Trophoblast cell (in vitro differentiated cells and primary cell): ENCODE results near the gene FGFR2.

Experiments
- DNase-seq, 2 donors: peaks; one replicate each; pipeline ENCODE4 v3.0.0-alpha.2; 2016
- H2AFZ ChIP-seq: 2 replicates; pipeline ENCODE4 v1.6.1; 2013; ENCODE audit warnings: low read length, moderate library complexity, mild to moderate bottlenecking; ENCODE audit not compliant: insufficient read depth, poor library complexity
- H2AK5ac ChIP-seq: 2 replicates; pipeline ENCODE4 v1.6.1; 2013; ENCODE audit warnings: mild to moderate bottlenecking, low read length
- H2BK120ac ChIP-seq: 2 replicates; pipeline ENCODE4 v1.6.1; 2013; ENCODE audit warnings: low read length, mild to moderate bottlenecking, moderate library complexity; ENCODE audit not compliant: insufficient read depth, poor library complexity
- H2BK12ac ChIP-seq: 2 replicates; pipeline ENCODE4 v1.6.1; 2013; ENCODE audit warnings: mild to moderate bottlenecking, low read length, moderate library complexity
- H2BK5ac ChIP-seq: 2 replicates; pipeline ENCODE4 v1.6.1; 2013; ENCODE audit warnings: low read length, low read depth, moderate library complexity, mild to moderate bottlenecking; ENCODE audit not compliant: poor library complexity
- H3K14ac ChIP-seq: 2 replicates; pipeline ENCODE4 v1.6.1; 2013; ENCODE audit warnings: mild to moderate bottlenecking, low read length
- H3K18ac ChIP-seq: 2 replicates; pipeline ENCODE4 v1.6.1; 2013; ENCODE audit warnings: mild to moderate bottlenecking, low read length
- H3K23ac ChIP-seq: 2 replicates; pipeline ENCODE4 v1.6.1; 2013; ENCODE audit warnings: low read length
- H3K27ac ChIP-seq: 2 replicates; pipeline ENCODE4 v1.5.1; 2013; ENCODE audit warnings: low read depth, mild to moderate bottlenecking, inconsistent platforms, low read length, moderate library complexity
- H3K27me3 ChIP-seq: 2 replicates; pipeline ENCODE4 v1.6.1; 2013; ENCODE audit warnings: inconsistent platforms, mild to moderate bottlenecking, low read length, moderate library complexity; ENCODE audit not compliant: insufficient read depth
- H3K36me3 ChIP-seq, 2 experiments: 1 replicate in 1 of 2; 2 replicates in 1 of 2; pipeline ENCODE4 v1.6.1; 2013; ENCODE audit warnings: low read length in 2 of 2, mild to moderate bottlenecking in 2 of 2, moderate library complexity in 1 of 2; ENCODE audit not compliant: insufficient read depth in 2 of 2, control insufficient read depth in 1 of 2
- H3K4ac ChIP-seq: 2 replicates; pipeline ENCODE4 v1.6.1; 2013; ENCODE audit warnings: low read depth, mild to moderate bottlenecking, low read length, moderate library complexity
- H3K4me1 ChIP-seq, 2 experiments: 1 replicate in 1 of 2; 2 replicates in 1 of 2; pipeline ENCODE4 v1.6.1; 2013; ENCODE audit warnings: low read length in 2 of 2, mild to moderate bottlenecking in 2 of 2, moderate library complexity in 1 of 2; ENCODE audit not compliant: insufficient read depth in 2 of 2, control insufficient read depth in 1 of 2
- H3K4me2 ChIP-seq: 2 replicates; pipeline ENCODE4 v1.6.1; 2013; ENCODE audit warnings: inconsistent platforms, mild to moderate bottlenecking, low read length, moderate library complexity
- H3K4me3 ChIP-seq: 2 replicates; pipeline ENCODE4 v1.5.1; 2013; ENCODE audit warnings: mild to moderate bottlenecking, low read depth, low read length, inconsistent platforms
- H3K79me1 ChIP-seq: one replicate; pipeline ENCODE4 v1.6.1; 2013; ENCODE audit warnings: low read length
- H3K79me2 ChIP-seq: 2 replicates; pipeline ENCODE4 v1.6.1; 2013; ENCODE audit warnings: low read length, mild to moderate bottlenecking; ENCODE audit not compliant: control insufficient read depth, insufficient read depth, poor library complexity
- H3K9ac ChIP-seq: 2 replicates; pipeline ENCODE4 v1.6.1; 2013; ENCODE audit warnings: mild to moderate bottlenecking, low read length
- H3K9me3 ChIP-seq: 2 replicates; pipeline ENCODE4 v1.6.1; 2013; ENCODE audit warnings: low read depth, mild to moderate bottlenecking, control low read depth, inconsistent platforms, low read length; ENCODE audit not compliant: insufficient read depth
- H4K12ac ChIP-seq: 2 replicates; pipeline ENCODE4 v1.6.1; 2013; ENCODE audit warnings: low read depth, mild to moderate bottlenecking, low read length, moderate library complexity
- H4K8ac ChIP-seq: 2 replicates; pipeline ENCODE4 v1.6.1; 2013; ENCODE audit warnings: low read depth, mild to moderate bottlenecking, low read length, moderate library complexity
- H4K91ac ChIP-seq: one replicate; pipeline ENCODE4 v1.6.1; 2013; ENCODE audit warnings: low read depth, mild to moderate bottlenecking, low read length, moderate library complexity
- WGBS: extraction: QIAGEN DNeasy Blood & Tissue Kit; methylation state at CpG from one replicate; pipeline ENCODE4 v1.1.7; 2013; ENCODE audit warnings: missing lambda C conversion rate; ENCODE audit not compliant: insufficient read length, insufficient coverage; ENCODE audit errors: extremely low coverage; 5-methylcytosine and 5-hydroxymethylcytosine counted together

Gene FGFR2

DNA sequence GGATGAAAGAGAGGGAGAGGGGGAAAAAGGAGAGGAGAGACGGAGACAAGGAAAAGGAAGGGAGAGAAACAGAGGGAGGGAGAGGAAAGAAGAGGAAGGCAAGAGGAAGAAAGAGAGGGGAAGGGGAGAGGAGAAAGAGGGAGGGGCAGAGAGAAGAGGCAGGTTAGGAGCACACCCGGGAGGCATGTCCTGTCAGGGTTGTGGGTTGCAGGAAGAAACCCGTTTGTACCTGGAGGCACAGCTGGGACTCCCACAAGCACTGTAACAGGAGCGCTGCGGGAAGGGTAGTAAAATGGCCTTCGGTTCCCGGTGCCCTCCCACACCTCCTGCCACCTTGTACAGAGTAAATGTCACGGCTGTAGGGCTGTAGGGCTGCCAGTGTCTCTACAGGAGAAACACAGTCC is 24.7 kb downstream of the FGFR2 start:
- Histone ChIP-seq H3K36me3 (peaks cover 0 to 3% of the 10 kb centered on the region in 2 experiments), H3K18ac (peak overlapping the region; percentile 7), H3K79me1 (peaks cover 8% of the 10 kb centered on the region), H3K23ac (no peak overlapping the region), H3K4me2 (no peak overlapping the region), H3K14ac (peak overlapping the region; percentile 6), H4K8ac (no peak overlapping the region), H3K4ac (peak overlapping the region; percentile 22), H3K27me3 (no peaks in the 10 kb centered on the region), H2BK120ac (no peak overlapping the region), H2AFZ (no peak overlapping the region), H3K79me2 (peaks cover 3% of the 10 kb centered on the region), H4K91ac (no peak overlapping the region), H2BK5ac (no peak overlapping the region), H3K9me3 (no peaks in the 10 kb centered on the region), H2AK5ac (no peak overlapping the region), H2BK12ac (peak overlapping the region; percentile 26), H3K4me3 (no peak overlapping the region), H4K12ac (no peak overlapping the region), H3K4me1 (peaks cover 27 to 36% of the 10 kb centered on the region in 2 experiments), H3K27ac (no peak overlapping the region), H3K9ac (no peak overlapping the region)
- DNase-seq = no peak
- WGBS = no CpG with 5 or more reads among the region's 8 CpGs

DNA sequence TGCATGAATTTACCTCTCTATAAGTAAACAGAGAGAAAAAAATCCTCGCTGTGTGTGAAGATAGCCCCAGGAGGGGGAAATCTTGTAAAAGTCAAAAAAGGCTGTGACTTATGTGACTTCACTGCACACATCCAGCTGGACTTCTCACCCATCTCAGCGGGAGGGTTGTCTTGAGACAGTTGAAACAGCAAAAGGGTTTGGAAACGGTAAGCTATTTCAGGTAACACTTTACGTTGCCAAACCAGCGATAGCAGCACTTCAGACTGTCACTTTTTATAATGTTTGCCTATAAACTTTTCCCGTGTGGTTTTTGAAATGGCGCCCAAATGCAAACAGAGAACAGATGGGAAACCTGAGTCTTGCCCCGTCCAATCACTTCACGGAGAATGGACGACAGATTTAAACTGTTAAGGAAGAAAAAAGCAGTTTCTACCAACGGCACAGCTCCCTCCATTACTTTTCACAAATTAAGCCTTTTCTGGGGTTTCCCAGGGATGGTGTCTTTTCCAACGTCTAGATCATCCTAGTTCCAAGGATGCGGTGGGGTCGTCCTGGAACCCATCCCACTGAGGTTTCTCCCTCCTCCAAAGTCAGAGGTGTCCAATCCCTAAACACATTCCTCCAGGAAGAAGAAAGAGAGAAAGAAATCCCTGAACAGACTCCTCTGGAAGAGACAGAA is 25.2 kb downstream of the FGFR2 start:
- no peak overlapping the region for H3K4me3 ChIP-seq
- no peak overlapping the region for H3K18ac ChIP-seq

DNA sequence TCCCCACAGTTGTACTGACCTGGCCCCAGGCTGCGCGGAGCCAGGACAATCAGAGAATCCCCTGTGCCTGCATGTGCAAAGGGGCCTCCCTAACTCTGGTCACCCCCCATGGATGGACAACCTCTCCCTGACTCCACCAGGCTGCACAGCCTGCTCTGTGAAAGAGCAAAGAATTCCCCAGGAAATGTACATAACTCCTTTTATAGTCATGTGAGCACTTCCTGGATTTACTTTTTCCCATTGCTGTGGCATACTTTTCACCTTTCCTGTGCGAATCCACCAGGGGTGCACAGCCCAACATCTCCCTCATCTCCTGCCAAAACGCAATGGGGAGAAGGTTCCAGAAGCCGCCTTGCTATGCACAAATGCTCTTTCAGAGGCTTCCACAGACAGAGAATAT is 27.9 kb downstream of the FGFR2 start:
- no peak overlapping the region for H3K9ac ChIP-seq
- H2AFZ ChIP-seq = no peak overlapping the region
- no peaks in the 10 kb centered on the region for H3K27me3 ChIP-seq
- H3K9me3 ChIP-seq = peaks cover 3% of the 10 kb centered on the region
- no peak for DNase-seq
- H4K12ac ChIP-seq = peak overlapping the region; percentile 37
- peak overlapping the region; percentile 88 for H3K18ac ChIP-seq
- peak overlapping the region; percentile 28 for H3K14ac ChIP-seq
- H3K4ac ChIP-seq = peak overlapping the region; percentile 91
- no peak overlapping the region for H3K4me2 ChIP-seq
- H2BK12ac ChIP-seq = no peak overlapping the region
- no peak overlapping the region for H3K23ac ChIP-seq
- H3K79me1 ChIP-seq = peaks cover 5% of the 10 kb centered on the region
- no peak overlapping the region for H4K91ac ChIP-seq
- H3K79me2 ChIP-seq = peaks cover 9% of the 10 kb centered on the region
- H3K4me1 ChIP-seq = peaks cover 15 to 23% of the 10 kb centered on the region in 2 experiments
- H3K4me3 ChIP-seq = no peak overlapping the region
- H2BK5ac ChIP-seq = no peak overlapping the region
- H2BK120ac ChIP-seq = no peak overlapping the region
- H2AK5ac ChIP-seq = peak overlapping the region; percentile 55
- H4K8ac ChIP-seq = peak overlapping the region; percentile 63
- H3K27ac ChIP-seq = no peak overlapping the region
- WGBS = no CpG with 5 or more reads among the region's 5 CpGs
- peaks cover 0 to 3% of the 10 kb centered on the region in 2 experiments for H3K36me3 ChIP-seq

More for the DNA sequence above, 25.2 kb downstream of the FGFR2 start:
- no peak overlapping the region for H3K27ac ChIP-seq
- no peak overlapping the region for H3K4ac ChIP-seq
- H4K12ac ChIP-seq = no peak overlapping the region
- no peak overlapping the region for H4K8ac ChIP-seq
- H3K4me1 ChIP-seq = peaks cover 23 to 32% of the 10 kb centered on the region in 2 experiments
- H3K9me3 ChIP-seq = no peaks in the 10 kb centered on the region
- H3K4me2 ChIP-seq = no peak overlapping the region
- H3K9ac ChIP-seq = no peak overlapping the region
- H2BK120ac ChIP-seq = no peak overlapping the region
- peaks cover 0 to 3% of the 10 kb centered on the region in 2 experiments for H3K36me3 ChIP-seq
- H2AK5ac ChIP-seq = no peak overlapping the region
- H3K14ac ChIP-seq = no peak overlapping the region
- no peak overlapping the region for H4K91ac ChIP-seq
- H2BK12ac ChIP-seq = no peak overlapping the region
- peaks cover 5% of the 10 kb centered on the region for H3K79me1 ChIP-seq
- H2BK5ac ChIP-seq = no peak overlapping the region
- H2AFZ ChIP-seq = no peak overlapping the region
- peaks cover 5% of the 10 kb centered on the region for H3K79me2 ChIP-seq
- WGBS = no CpG with 5 or more reads among the region's 14 CpGs
- H3K23ac ChIP-seq = no peak overlapping the region
- no peak for DNase-seq
- H3K27me3 ChIP-seq = no peaks in the 10 kb centered on the region

DNA sequence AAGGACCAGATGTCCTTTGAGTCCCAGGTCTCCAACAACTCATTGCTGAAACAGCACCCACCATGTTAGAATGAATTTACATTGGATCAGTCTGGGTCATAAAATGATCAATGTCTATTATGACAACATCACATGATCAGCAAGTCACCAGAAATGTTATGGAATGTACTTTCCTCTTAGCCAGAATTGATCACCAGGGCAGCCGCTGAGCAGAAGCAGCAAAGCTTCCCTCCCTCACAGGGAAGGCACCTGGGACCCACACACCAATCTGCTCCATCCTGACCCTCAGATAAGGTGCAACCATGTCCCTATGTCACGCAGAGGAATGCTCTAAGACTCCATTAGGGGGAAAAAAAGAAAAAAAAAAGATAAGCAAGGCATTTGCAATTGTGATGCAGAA is 30.0 kb downstream of the FGFR2 start:
- Histone ChIP-seq H3K4me3 (no peak overlapping the region), H3K18ac (no peak overlapping the region), H3K36me3 (peaks cover 4% of the 10 kb centered on the region in 2 experiments), H3K27ac (no peak overlapping the region), H2BK120ac (no peak overlapping the region), H3K23ac (no peak overlapping the region), H2AK5ac (no peak overlapping the region), H3K79me1 (peaks cover 3% of the 10 kb centered on the region), H3K27me3 (no peaks in the 10 kb centered on the region), H3K14ac (no peak overlapping the region), H4K8ac (no peak overlapping the region), H3K4me1 (peaks cover 10 to 12% of the 10 kb centered on the region in 2 experiments), H4K91ac (no peak overlapping the region), H3K4ac (no peak overlapping the region), H2AFZ (no peak overlapping the region), H3K9me3 (peaks cover 3% of the 10 kb centered on the region), H3K79me2 (peaks cover 9% of the 10 kb centered on the region), H3K4me2 (no peak overlapping the region), H2BK12ac (no peak overlapping the region), H2BK5ac (no peak overlapping the region), H3K9ac (no peak overlapping the region), H4K12ac (no peak overlapping the region)
- WGBS = no CpG with 5 or more reads among the region's 2 CpGs
- DNase-seq = no peak
